ENCODE measurements around the gene SEMA4A.

DNA sequence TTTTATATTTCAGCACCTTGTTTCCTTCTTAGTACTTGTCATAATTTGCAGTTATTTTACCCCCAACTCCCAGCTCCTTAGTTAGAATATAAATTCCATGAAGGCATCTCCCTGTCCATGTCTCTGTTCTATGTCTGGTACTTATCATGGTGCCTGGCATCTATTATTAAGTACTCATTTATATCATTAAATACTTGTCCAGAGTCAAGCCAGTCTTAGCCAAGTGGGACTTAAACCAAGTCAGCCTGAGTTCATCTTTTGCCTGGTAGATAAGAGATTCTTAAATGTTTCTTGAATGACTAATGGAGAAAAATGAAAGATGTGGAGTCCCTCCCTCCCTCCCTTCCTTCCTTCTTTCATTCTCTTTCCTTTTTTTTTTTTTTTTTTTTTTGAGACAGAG, 49.9 kb downstream of the SEMA4A start:
- TF ChIP-seq YY1 (IDR thresholded peaks at IDR 0.05; ENCODE audit: insufficient read depth, insufficient read length) (no peak), ZNF274 (IDR thresholded peaks at IDR 0.05; ENCODE audit: low read depth, low read length) (no peak)

Measured in NT2/D1 (cell line).